Cardiac muscle cell (in vitro differentiated cells and primary cell): Measurements from ENCODE around the gene GRK3. TPM values are rescaled to one million over a fixed set of nuclear protein-coding genes. Genes with fewer than 3 reads are reported as not detected.
"Not testable (repeated sequence)": the region's sequence is repeated elsewhere in the genome, so short reads cannot be mapped to it uniquely, and the experiment has no call there.

Experiments used
- DNase-seq, 2 donors: peaks; one replicate each; pipeline versions ENCODE4 v3.0.0 to v3.0.0-alpha.2; 2010 to 2017; ENCODE audit warnings: low read depth in 1 of 2, low spot score in 1 of 2
- H3K27ac ChIP-seq: fragments of 200-600 bp; sonication (generic); 2 replicates; pipeline ENCODE4 v1.5.1; 2016
- H3K27me3 ChIP-seq: fragments of 200-600 bp; sonication (generic); 2 replicates; pipeline ENCODE4 v1.6.0; 2016; ENCODE audit warnings: control low read depth
- H3K36me3 ChIP-seq: fragments of 200-600 bp; sonication (generic); 2 replicates; pipeline ENCODE4 v1.5.1; 2016; ENCODE audit warnings: control low read depth
- H3K4me1 ChIP-seq: fragments of 200-600 bp; sonication (generic); 2 replicates; pipeline ENCODE4 v1.8.1; 2017; ENCODE audit warnings: low read depth, mild to moderate bottlenecking, mixed run types
- H3K4me3 ChIP-seq: fragments of 200-600 bp; sonication (generic); 2 replicates; pipeline ENCODE4 v1.5.1; 2016; ENCODE audit warnings: mild to moderate bottlenecking
- H3K9me3 ChIP-seq: fragments of 200-600 bp; sonication (generic); 2 replicates; pipeline ENCODE4 v1.5.1; 2017; ENCODE audit warnings: low read depth, mild to moderate bottlenecking, control low read depth
- polyA plus RNA-seq: library from polyadenylated mRNA; unstranded; fragments of >200 nt; fragmentation: Nextera tagmentation; extraction: Ambion mirVana; gene quantifications from 2 replicates; pipeline ENCODE4 v1.2.1, GENCODE V29; 2016
- total RNA-seq: library from RNA; depleted of rRNA; stranded (reverse); fragments of >200 nt; gene quantifications from 2 replicates; pipeline ENCODE4 v1.2.3, GENCODE V29; 2016
- TF ChIP-seq, protein P1 (sequence below): IDR thresholded peaks from 2 replicates; pipeline ENCODE4 v1.5.1; 2012; ENCODE audit warnings: low read depth, mild to moderate bottlenecking, low read length

The GRK3 gene
- total and polyA plus RNA-seq, 2 experiments from 2014 or later: 5.7 to 10.5 TPM

DNA sequence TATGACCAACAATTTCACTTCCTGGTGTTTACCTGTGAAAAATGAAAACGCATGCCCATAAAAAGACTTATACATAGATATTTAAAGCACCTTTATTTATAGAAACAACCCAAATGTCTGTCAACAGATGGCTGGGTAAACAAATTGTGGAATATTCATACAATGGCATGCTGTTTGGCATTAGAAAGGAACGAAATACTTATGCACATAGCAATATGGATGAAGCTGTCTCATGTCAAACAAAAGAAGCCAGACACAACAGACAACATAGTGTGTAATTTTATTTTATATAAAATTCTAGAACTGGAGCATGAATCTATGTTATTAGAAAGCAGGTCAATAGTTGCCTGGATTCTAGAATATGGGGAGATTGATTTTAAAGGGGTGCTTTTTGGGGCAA is 38.0 kb downstream of the GRK3 start:
- H3K27ac ChIP-seq: no peak overlapping the region
- no peaks in the 10 kb centered on the region for H3K9me3 ChIP-seq
- no peaks in the 10 kb centered on the region for H3K4me1 ChIP-seq
- no peak for DNase-seq
- no peaks in the 10 kb centered on the region for H3K27me3 ChIP-seq
- TF ChIP-seq, protein P1, sequence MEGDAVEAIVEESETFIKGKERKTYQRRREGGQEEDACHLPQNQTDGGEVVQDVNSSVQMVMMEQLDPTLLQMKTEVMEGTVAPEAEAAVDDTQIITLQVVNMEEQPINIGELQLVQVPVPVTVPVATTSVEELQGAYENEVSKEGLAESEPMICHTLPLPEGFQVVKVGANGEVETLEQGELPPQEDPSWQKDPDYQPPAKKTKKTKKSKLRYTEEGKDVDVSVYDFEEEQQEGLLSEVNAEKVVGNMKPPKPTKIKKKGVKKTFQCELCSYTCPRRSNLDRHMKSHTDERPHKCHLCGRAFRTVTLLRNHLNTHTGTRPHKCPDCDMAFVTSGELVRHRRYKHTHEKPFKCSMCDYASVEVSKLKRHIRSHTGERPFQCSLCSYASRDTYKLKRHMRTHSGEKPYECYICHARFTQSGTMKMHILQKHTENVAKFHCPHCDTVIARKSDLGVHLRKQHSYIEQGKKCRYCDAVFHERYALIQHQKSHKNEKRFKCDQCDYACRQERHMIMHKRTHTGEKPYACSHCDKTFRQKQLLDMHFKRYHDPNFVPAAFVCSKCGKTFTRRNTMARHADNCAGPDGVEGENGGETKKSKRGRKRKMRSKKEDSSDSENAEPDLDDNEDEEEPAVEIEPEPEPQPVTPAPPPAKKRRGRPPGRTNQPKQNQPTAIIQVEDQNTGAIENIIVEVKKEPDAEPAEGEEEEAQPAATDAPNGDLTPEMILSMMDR: no peak
- H3K4me3 ChIP-seq: no peak overlapping the region
- H3K36me3 ChIP-seq: no peaks in the 10 kb centered on the region

DNA sequence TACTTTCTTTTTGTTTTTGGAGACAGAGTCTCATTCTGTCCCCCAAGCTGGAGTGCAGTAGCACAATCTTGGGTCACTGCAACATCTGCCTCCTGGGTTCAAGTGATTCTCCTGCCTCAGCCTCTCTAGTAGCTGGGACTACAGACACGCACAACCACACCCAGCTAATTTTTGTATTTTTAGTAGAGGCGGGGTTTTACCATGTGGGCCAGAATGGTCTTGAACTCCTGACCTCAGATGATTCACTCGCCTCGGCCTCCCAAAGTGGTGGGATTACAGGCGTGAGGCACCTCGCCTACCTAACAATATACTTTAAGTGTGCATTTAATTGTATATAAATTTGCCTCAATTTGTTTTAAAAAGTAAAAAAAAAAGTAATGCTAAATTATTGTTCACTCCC is 38.4 kb downstream of the GRK3 start:
- Histone ChIP-seq H3K36me3 (no peaks in the 10 kb centered on the region), H3K9me3 (no peaks in the 10 kb centered on the region), H3K4me3 (no peak overlapping the region), H3K4me1 (no peaks in the 10 kb centered on the region), H3K27ac (no peak overlapping the region), H3K27me3 (no peaks in the 10 kb centered on the region)
- TF ChIP-seq, protein P1: no peak
- DNase-seq: no peak

DNA sequence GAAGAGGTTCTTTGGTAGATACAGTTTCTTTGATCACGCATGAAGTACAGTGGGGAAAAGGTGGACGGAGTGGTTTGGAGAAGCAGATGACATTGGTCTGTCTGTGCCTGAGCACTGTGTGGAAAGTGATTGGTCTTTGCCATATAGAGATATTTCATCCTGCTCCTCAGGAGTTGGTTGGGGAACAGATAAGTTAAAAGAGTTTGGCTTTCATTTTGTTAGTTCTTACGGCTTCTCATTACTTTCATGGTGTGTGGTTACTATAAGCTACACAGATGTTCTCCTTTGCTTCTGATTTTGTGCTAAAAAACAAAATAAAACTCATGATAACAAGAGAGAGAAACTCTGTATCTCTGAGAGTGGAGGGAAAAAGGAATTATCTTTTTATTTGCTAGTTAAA is 40.7 kb downstream of the GRK3 start:
- H3K36me3 ChIP-seq, H3K27me3 ChIP-seq, H3K4me3 ChIP-seq, H3K9me3 ChIP-seq, H3K27ac ChIP-seq, DNase-seq, H3K4me1 ChIP-seq: not testable (repeated sequence)

DNA sequence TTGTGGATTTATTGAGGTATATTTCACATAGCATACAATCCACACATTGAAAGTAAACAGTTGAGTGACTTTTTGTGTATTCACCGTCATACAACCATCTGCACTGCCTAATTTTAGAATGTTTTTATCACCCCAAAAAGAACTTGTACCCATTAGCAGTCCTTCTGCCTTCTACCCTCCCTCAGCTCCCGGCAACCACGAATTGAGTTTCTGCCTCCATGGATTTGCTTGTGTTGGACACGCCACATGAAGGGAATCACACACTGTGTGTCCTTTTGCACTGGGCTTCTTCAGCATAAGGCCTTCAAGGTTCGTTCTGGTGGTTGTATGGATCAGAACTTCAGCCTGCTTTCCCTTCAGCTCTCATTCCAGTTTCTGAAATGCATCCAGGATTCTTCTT is 41.1 kb downstream of the GRK3 start:
- not testable (repeated sequence) for H3K36me3 ChIP-seq, H3K9me3 ChIP-seq, H3K4me3 ChIP-seq

DNA sequence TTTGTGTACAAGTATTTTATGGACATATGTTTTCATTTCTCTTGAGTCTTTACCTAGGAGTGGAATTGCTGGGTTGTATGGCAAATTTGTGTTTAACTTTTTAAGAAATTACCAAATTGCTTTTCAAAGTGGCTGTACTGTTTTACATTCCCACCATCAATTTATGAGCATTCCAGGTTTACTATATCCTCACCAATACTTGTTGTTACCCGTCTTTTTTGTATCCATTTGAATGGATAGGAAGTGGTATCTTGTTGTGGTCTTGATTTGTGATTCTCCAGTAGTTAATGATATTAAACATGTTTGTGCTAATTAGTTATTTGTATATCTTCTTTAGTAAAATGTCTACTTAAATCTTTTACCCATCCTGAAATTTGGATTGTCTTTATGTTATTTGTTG is 46.8 kb downstream of the GRK3 start:
- not testable (repeated sequence) for H3K27ac ChIP-seq, H3K27me3 ChIP-seq, H3K4me3 ChIP-seq, DNase-seq, H3K36me3 ChIP-seq, H3K9me3 ChIP-seq
- H3K4me1 ChIP-seq: peaks cover 20% of the 10 kb centered on the region

More for the DNA sequence above, 41.1 kb downstream of the GRK3 start:
- not testable (repeated sequence) for H3K27ac ChIP-seq, H3K4me1 ChIP-seq, DNase-seq, H3K27me3 ChIP-seq

DNA sequence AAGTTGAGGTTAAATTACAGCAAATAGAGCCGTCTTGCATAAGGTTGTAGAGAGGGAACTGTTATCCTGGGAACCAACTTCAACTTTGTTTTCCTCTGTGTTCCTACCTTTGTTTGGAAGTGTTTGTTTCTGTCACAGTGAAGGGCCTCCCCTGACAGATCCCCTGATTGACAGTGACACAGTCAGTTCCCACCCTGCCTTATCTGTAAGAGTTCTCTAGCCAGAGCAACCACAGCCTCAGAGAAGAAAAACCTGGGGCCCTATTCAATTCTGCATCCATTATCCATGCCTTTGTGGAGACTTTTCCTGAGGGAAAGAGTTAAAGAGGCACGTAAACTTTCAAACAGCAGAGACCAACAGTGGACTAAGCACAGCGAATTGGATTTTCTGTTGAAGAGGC is 48.7 kb downstream of the GRK3 start:
- not testable (repeated sequence) for H3K4me3 ChIP-seq, H3K27me3 ChIP-seq, DNase-seq, H3K9me3 ChIP-seq, H3K27ac ChIP-seq, H3K36me3 ChIP-seq
- H3K4me1 ChIP-seq: peaks cover 28% of the 10 kb centered on the region

DNA sequence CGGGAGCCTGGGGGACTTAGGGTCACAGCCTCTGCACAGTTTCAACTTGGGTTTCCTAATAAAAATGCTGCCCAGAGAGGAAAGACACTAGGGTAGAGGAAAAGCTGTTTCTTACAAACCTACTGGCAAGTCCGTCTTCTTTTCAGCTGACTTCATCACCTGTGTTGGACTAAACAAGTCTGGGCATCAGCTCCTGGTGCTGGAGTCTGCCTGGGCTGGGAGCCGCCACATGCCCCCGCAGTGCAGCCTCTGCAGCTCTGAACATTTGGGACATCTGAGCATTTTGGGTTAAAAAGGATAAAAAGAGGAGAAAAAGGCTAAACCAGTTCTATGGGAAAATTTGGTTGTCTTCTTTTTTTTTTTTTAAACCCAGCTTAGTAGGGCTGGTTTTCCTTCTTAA is 49.1 kb downstream of the GRK3 start:
- not testable (repeated sequence) for H3K27me3 ChIP-seq, H3K4me3 ChIP-seq, H3K36me3 ChIP-seq, DNase-seq, H3K9me3 ChIP-seq
- Histone ChIP-seq H3K27ac (peak overlapping the region; percentile 58), H3K4me1 (peaks cover 25% of the 10 kb centered on the region)

DNA sequence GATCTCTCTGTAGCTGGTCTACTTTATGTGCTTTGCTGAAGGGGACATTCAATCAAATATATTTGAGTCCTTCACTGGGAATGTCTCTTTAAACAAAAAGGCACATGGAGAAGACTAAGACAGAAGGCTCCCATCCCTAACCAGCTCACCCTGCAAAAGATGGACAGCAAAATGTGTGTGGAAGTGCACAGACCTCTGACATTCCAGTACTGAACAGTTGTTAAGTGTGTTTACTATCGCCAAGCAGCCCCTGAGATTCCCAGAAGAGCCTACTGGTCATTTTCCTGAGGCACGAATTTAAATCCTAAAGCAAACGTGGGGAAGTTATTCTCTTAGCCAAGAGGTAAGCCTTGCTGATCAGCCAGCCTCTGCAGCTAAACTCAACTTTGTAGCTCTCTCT is 50.3 kb downstream of the GRK3 start:
- Histone ChIP-seq H3K27ac (peak overlapping the region; percentile 58), H3K4me1 (peaks cover 21% of the 10 kb centered on the region)
- not testable (repeated sequence) for DNase-seq, H3K9me3 ChIP-seq, H3K36me3 ChIP-seq, H3K27me3 ChIP-seq, H3K4me3 ChIP-seq

DNA sequence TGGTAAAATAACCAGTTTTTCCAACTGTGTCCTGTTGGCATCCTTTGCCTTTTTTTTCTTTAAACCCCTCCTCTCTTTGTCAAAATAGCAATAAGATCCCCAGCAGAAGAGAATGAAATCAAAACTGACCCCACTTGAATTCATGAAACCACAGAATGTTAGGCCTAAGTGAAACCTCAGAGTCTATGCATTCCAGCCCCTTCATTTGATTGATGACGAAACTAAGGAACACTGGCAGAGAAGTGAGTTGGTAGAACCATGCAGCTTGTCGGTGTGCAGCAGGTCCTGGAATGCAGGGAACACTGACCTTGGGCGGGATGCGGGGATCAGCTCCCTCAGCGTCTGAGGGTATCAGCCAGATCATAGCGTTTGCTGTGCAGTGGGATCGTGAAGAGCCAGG is 57.5 kb downstream of the GRK3 start:
- H3K9me3 ChIP-seq: no peaks in the 10 kb centered on the region
- no peaks in the 10 kb centered on the region for H3K27me3 ChIP-seq
- no peak overlapping the region for H3K4me3 ChIP-seq
- peak; percentile 41 to 66 for DNase-seq
- H3K36me3 ChIP-seq: peaks cover 3% of the 10 kb centered on the region
- H3K4me1 ChIP-seq: peaks cover 16% of the 10 kb centered on the region
- H3K27ac ChIP-seq: peak overlapping the region; percentile 76
- TF ChIP-seq, protein P1: no peak
